GM12864 (cell line): ENCODE results near the gene AP1G2.

Source experiments
- DNase-seq: peaks from one replicate; pipeline ENCODE4 v3.0.0-alpha.2; 2011; ENCODE audit warnings: low read depth
- H3K4me3 ChIP-seq: 2 replicates; pipeline ENCODE4 v1.5.1; 2011; ENCODE audit warnings: mild to moderate bottlenecking, low read depth, low read length, control low read depth
- TF ChIP-seq, protein P1 (sequence below): IDR thresholded peaks from 2 replicates; pipeline ENCODE4 v1.5.1; 2011; ENCODE audit warnings: low read depth, mild to moderate bottlenecking, moderate library complexity, low read length, control low read depth, inconsistent platforms; ENCODE audit errors: missing control alignments

AP1G2 gene

GRCh38 chr14:23555533-23555881 lies 12.1 kb downstream of the AP1G2 start:
- H3K4me3 ChIP-seq, result peak overlapping the region; percentile 82
- DNase-seq, result no peak
- TF ChIP-seq, protein P1, sequence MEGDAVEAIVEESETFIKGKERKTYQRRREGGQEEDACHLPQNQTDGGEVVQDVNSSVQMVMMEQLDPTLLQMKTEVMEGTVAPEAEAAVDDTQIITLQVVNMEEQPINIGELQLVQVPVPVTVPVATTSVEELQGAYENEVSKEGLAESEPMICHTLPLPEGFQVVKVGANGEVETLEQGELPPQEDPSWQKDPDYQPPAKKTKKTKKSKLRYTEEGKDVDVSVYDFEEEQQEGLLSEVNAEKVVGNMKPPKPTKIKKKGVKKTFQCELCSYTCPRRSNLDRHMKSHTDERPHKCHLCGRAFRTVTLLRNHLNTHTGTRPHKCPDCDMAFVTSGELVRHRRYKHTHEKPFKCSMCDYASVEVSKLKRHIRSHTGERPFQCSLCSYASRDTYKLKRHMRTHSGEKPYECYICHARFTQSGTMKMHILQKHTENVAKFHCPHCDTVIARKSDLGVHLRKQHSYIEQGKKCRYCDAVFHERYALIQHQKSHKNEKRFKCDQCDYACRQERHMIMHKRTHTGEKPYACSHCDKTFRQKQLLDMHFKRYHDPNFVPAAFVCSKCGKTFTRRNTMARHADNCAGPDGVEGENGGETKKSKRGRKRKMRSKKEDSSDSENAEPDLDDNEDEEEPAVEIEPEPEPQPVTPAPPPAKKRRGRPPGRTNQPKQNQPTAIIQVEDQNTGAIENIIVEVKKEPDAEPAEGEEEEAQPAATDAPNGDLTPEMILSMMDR, result no peak

- TF ChIP-seq, protein P1, result no peak
- DNase-seq, result no peak
- peak within 1 kb of the TSS; percentile 81 for H3K4me3 ChIP-seq
Measured at GRCh38 chr14:23551266-23552028, 16.1 kb downstream of the AP1G2 start, which contains the start of gene ZFHX2. Gene ZFHX2 (minus strand): TSS chr14:23551765. CDS start chr14:23535325, 16,440 bp downstream.

DNA sequence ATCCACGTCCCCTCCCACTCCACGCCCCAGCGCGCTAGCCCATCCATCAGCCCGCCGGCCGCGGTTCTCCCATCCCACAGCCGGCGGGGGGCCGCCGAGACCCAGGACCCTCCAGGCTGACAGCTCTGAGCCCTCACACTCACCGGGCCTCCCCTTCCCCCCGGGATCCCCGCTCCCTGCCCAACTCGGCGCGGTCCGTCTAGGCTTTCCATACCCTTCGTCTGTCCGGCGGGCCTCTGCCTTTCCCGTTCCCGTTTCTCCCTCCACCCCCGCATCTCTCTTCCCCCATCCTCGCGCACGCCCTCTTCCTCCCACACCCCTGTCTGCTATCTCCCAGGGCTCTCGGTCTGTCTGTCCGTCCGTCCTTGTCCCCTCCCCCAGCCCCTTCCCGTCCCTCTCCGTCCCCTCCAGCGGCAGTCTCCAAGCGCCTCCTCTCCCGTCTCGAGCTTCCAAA lies 16.8 kb downstream of the AP1G2 start:
- H3K4me3 ChIP-seq, result peak overlapping the region; percentile 81
- no peak for DNase-seq
- TF ChIP-seq, protein P1, result no peak

GRCh38 chr14:23550131-23550811 lies 17.3 kb downstream of the AP1G2 start:
- no peak for DNase-seq
- H3K4me3 ChIP-seq, result peak overlapping the region; percentile 81
- TF ChIP-seq, protein P1, result no peak

- no peak for DNase-seq
- no peak overlapping the region for H3K4me3 ChIP-seq
- TF ChIP-seq, protein P1, result no peak
Measured at GRCh38 chr14:23548351-23549318, 19.0 kb downstream of the AP1G2 start.

DNA sequence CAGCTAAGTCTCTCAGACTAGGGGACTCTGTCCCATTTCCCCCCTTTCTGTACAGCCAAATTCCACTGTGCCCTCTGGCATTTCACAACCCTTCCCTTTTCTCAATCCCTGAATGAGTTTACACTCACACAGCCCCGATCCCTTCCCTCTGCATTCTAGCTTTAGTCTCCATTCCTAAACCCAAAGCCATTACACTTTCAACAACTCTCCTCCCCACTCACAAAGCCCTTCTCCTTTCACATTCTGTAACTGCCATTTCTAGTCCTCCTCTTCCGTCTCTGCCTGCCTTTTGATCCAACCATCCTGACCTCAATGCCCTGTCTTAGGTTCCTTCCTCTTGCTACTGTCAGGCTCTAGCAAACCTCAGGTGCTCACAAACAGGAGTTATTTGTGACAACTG lies 19.7 kb downstream of the AP1G2 start:
- TF ChIP-seq, protein P1, result no peak
- H3K4me3 ChIP-seq, result no peak overlapping the region
- no peak for DNase-seq
